HG02610 (cell line): ENCODE measurements around the gene DIDO1.

Source experiments
- ATAC-seq: cut with Tn5 transposase; IDR thresholded peaks from one replicate; pipeline ENCODE4 v1.9.1; 2021; ENCODE audit warnings: mild to moderate bottlenecking, moderate library complexity; ENCODE audit not compliant: unreplicated experiment

DIDO1 gene

DNA sequence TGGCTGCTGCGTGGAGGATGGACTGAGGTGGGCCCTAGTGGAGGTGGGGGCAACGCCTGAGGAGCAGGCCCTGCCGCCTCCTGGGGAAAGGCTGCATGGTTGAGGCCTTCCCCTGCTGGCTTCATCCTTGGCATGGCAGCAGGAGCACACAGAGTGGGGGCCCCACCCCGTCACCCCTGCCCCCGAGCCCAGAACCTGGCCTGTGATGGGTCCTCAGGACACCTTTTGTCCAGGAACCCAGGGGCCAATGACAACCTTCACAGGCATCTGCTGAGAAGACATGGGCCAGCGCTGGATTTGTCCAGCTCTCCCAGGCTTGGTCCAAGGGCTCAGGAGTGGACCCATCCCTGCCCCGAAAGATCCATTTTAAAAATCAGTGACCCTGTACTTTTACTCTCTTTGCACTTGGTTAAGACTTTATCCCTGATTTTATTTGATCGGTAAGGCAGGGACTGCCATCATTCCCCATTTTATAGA is 25.6 kb upstream of the DIDO1 start:
- no peak for ATAC-seq

DNA sequence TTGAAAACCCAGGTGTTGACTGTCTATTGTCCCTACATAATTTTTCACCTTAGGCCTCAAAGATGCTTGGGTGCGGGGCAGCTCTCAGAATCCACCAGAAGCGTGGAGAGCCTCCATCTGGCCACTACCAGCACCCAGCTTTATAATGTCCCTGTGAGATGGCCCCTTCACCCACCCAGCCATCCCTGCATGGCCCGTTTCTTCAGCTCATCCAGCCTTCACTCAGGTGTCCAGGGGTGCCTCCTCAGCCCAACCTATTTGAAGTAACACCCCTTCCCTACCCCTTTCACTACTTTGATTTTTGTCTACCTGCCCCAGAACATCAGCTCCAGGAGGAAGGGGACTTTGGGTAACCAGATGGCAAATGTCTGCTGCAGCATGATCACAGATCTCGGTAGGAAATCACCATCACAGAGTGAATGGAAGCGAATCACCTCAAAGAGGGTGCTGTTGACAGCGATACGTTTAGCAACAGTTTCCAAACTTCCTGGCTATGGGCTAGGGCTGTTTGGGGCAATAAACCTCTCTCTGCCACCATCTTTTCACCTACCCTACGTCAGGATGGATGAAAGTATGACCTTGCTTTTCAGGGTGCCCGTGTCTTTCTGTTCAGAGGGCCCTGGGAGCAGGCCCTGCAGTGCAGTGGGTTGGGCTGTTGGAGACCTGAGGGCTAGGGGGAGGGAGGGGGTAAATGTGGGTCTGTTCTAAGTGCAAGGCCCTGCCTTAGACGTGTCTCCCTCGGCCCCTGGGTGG is 25.0 kb upstream of the DIDO1 start:
- ATAC-seq, result no peak

DNA sequence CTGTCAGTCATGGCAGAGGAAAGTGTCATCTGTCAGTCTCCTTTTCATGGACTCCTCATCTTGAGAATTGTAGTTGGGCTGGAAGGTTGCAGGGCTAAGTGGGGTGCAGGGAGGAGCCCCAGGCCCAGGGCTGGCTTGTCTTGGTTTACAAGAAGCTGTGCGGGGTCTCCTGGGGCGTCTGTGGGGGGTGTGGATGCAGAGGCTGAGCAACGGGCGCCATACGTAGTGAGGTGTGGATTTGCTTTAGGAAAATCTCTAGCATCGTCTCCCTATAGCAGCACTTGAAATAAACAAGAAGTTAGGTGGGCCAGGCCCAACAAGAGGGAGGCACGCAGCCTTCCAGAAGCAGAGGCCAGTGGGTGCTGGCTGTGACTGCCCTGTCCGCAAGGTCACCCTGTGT is 24.4 kb upstream of the DIDO1 start:
- ATAC-seq, result no peak

DNA sequence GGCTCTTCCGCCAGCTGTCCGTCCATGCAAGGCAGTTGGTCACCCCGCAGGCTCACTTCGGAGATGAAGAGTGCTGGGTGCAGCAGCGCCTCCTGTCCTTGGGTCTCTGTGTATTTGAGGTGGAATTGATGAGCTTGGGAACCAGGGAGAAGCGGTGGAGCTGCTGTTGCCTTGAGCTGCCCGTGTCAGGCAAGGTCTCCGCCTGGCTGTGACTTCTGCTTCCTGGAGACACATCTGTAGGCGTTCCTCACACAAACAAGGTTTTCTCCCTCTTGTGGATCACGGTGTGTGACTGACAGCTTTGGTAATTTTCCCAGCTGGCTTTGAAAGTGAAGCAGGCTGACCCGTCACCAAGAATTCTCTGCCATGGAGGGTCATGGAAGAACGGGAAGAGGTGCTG is 23.7 kb upstream of the DIDO1 start:
- no peak for ATAC-seq

DNA sequence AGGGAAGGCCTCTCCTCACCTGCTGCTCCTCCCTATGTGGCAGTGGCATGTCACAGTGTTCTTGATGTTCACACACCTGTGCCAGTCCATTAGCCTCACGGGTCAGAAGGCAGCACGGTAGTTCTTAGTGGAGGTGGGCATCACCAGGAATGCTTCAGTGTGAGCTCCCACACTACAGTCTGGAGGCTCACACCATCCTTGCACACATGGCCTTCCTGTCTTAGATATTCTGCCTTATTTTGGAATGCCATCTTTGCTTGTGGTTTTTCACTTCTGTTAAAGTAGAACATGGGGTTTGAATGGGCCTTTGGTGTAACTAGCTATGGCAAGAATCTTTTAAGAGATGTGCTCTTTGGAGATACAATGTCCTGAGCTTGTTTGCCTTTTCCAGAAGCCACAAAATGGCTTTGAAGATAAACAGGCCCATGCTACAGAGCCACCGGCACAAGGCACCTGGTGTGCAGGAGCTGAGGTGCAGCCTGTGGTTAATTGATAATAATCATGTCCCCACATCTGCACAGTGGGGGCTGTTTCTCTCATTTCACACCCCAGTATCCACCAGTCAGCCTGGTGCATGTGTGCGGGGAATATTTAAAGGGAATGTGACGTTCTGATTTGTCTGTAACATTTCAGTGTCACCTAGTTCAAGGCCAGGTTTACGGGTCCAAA is 23.0 kb upstream of the DIDO1 start:
- no peak for ATAC-seq

DNA sequence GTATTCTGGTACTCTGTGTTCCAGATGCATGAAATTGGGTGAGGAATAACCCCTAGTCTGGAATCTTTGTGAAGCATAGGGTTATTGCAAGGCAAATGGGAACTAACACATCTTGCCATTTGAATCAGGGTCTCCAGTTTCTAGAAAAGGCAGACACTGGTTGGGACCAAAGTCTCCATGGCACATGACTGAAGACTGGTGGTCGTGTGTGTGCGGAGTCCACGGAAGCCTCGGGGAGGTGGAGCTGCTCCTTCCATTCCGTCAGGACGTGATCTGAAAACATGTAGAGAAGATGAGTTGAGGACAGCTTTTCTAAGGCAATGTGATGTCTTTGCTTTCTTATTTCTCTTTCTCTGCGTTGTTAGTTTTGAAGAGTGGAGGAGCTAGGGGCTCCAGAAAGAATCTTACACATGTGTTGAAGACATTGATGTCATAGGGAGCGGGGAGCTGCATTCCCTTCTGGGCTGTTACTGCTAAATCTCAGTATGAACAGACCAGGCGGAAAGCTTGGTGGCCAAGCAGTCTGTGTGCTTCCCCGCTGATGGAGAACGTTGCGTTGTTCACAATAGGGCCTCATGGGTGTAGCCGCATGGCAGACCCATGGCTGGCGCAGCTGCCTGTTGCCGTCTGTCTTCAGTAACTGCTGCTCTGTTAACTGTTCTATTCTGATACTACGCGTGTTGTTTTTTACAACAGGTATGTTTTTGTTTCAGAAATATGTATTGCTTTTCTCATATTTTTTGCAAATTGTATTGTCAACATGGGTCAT is 21.4 kb upstream of the DIDO1 start:
- ATAC-seq, result no peak

DNA sequence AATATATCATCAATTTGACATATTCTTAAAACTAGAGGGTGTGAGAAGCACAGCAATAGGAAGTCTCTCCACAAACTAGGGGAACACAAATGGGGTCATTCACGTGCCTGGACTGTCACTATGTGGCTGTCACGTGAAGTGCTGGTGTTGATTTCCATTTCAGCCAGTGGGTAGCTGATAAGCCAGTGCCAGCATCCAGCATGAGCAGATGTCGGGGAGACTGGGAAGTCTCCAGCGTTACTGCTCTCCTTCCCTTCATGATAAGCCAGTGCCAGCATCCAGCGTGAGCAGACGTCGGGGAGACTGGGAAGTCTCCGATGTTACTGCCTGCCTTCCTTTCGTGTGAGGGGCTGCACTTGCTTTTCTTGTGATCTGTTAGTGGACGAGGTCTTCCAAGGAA is 20.6 kb upstream of the DIDO1 start:
- ATAC-seq, result no peak

DNA sequence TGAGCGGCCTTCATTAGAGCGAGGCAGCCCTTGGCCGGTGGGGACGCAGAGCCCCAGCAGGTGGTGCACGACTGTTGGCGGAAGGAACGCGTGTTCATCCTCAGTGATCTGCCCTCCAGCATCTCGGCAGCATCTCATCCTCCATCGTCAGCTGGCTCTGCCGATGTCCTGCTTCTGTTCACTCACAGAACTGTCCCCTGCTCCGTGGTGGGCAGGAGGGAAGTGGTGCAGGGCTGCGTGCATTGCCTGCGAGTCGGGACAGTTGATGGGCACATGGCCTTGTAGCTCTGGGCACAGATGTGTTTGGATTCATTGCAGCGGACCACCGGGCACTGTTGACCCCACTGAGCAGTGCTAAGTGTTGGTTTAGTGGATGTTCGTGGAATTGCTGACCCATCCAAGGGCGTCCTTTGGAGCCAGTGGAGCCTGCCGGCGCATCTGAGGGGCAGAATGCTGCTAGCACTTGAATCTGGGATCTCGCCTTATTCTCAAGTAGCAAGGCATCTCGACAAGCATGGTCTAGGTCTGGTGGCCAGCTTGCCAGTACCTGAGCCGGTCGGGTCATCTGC is 19.6 kb upstream of the DIDO1 start:
- no peak for ATAC-seq

DNA sequence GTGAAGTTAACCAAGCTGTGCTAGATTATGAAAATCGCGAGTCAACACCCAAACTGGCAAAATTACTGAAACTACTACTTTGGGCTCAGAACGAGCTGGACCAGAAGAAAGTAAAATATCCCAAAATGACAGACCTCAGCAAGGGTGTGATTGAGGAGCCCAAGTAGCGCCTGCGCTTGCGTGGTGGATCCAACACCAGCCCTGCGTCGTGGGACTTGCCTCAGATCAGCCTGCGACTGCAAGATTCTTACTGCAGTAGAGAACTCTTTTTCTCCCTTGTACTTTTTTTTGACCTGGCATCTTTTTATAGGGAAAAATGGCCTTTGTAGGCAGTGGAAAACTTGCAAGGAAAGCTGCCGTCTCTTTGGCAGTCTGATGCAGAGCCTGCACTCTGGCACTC is 18.4 kb upstream of the DIDO1 start:
- no peak for ATAC-seq

DNA sequence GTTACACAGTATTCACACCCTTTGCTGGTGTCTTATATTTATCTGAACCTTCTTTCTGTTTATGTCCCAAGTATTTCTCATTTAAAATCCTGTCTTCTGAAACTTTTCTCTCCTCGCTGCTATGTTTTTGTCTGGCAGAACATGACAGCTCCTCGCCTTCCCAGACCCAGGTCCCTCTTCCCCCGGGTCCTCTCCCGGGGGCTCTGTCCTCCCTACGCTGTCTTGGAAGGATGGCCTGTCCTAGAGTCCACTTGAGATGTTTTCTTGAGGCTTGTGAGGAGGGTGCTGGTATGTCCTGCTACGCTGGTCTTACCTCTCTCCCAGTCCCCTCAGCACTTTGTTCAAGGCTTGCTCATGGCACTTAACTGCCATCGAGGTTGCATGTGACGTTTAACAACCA is 17.9 kb upstream of the DIDO1 start:
- no peak for ATAC-seq

DNA sequence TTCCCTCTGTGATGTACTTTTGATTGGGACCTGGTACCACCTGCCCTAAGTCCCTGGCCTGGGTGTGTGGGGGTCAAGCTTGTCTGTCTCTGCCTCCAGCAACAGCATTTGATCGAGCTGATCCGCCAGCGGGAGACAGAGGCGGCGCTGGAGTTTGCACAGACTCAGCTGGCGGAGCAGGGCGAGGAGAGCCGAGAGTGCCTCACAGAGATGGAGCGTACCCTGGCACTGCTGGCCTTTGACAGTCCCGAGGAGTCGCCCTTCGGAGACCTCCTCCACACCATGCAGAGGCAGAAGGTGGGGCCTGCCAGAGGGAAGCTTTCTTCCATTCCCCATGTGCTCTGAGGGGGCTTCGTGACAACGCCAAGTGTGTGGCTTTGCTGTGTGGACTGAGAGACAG is 17.1 kb upstream of the DIDO1 start:
- no peak for ATAC-seq

DNA sequence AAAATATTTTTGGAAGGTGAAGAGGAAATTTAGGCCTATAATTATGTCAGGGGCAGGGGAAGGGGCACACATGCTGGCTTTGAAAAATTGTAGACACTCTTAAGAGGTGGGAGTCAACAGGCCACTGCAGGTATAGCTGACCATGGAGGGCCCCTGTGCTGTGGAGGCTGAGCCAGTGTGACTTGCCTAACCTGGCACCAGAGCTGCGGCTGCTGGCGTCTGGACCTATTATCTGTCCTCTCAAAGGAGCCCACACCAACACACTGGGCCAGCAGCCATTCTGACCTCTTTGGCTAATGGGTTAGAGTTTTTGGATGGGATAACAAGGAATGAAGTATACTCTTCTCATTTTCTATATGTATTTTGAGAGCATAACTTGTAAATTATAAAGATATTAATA is 16.2 kb upstream of the DIDO1 start:
- ATAC-seq, result no peak

DNA sequence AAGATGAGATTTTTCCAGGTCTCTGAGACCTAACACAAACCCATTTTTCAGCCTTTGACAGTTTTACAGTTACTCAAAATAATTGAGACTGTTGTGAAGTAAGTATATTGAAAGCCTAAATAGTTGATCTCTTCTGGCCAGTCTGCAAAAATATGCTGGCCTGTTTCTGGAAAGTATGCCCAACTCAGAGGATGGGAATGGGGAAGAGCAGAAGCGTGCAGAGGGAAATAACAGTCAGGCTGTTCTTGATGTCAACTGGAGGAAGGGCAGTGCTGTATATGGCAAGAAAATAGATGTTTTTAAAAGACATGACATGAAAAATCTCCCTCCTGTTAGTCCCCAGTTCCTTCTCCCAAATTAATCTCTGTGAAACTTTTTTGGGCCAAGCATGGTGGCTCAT is 15.5 kb upstream of the DIDO1 start:
- ATAC-seq, result no peak

DNA sequence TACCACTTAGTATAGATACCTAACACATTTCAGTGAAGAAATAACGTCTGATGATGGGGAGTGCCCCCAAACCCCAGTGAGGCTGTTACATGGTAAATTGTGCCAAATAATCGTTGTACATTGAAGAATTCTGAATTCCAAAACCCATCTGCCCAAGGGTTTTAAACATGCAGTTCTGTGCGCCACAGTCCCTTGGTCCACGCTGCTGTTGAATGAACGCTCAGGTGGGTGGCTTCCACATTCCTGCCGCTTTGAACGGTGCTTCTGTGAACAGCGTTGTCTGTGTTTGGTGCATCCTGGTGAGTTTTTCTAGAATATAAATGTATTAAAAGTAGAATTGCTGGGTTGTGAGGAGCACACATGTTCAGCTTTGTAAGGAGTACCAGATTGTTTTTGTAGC is 14.6 kb upstream of the DIDO1 start:
- no peak for ATAC-seq

DNA sequence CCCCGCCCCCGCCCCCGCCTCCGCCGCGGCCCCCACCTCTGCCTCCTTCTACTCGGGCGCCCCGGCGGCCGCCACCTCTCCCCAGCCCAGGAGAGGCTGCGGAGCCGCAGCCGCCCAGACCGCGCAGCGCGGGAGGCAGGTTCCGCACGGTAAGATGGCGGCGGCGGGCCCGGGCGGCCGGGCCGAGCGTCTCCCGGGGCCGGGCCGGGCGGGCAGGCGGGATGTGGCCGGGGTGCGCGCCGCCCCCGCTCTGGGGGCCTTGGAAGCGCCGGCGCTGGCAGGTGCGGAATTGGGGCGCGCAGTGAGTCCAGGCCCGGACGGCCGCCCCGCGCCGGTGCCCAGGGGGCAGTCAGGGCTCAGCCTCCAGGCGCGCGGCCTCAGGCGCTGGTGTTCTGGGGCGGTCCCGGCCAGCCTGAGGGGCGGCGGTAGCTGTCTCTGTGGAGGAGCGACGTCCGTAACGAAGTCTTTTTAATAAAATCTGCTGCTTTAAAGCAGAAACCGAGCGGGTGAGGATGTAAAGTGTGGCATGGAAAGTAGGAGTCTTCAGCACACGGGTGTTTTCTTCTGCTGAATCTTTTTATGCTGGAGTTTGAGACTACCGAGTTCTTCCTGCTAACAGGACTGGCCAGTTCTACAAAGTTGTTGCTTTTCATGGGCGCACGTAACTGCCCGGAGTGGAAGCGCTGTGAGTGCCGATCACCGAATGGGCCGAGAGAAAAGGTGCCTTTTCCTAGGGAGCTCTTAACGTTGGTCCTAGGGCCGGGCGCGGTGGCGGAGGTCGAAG is 12.0 kb upstream of the DIDO1 start, which contains the start of gene GID8:
Gene GID8, plus strand, starts transcription at position 43 of the 784 bp plus-strand sequence. CDS start 3,356 bp downstream, outside the sequence.
- ATAC-seq, result peak; percentile 36

DNA sequence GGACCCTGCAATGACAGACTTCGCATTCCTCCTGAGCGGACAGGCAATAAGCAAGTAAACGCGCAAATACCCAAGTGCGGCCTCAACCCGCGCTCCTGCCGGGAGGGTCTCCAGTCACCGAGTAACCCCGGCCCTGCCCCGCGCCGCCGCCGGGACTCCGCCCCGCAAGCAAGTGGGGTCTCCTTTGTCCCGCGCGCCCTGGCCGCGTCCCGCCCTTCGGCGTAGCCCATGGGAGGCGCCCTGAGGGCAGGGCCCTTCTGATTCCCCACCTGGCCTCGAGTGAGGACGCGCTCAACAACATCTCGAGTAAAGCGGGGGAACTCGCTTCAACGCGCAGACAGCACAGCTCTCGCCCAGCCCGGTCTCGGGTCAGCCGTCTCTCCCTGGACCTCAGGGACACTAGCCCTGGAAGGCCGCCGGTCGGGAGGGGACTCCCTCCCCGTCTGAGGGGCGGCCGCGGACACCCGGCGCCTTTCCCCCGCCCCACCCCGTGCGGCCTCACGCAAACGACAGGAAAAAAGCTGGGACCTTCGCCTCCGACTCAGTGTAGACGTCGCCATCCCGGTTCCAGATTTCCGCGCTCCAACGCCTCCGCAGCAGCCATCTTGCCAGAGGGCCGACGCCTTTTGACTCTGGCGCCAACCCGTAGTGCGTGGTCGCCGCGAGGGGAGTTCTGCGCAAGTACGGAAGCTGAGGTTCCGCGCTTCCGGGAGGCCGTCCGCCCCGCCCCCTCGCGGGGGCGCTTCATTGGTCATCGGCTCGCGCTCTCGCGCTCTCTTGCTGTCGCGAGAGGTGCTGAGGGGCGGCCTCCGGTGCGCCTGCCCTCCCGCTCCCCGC is 11.2 kb upstream of the DIDO1 start:
- peak; percentile 81 for ATAC-seq

DNA sequence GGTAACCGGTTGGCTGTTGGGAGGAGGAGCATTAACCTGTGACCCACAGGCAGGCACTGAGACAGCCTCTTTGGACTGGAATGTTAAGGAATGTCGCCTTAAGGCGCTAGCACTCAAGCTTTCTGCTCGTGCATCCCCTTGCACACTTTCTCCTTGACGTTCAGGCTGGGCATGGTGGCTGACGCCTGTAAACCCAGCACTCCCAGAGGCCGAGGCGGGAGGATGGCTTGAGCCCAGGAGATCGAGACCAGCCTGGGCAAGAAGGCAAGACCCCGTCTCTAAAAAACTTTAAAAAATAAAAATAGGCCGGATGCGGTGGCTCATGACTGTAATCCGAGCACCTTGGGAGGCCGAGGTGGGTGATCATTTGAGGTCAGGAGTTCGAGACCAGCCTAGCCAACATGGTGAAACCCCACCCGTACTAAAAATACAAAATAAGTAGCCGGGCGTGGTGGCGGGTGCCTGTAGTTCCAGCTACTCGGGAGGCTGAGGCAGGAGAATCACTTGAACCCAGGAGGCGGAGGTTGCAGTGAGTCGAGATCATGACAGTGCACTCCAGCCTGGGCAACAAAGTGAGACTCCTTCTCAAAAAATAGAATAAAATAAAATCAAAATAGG is 9.8 kb upstream of the DIDO1 start:
- no peak for ATAC-seq

DNA sequence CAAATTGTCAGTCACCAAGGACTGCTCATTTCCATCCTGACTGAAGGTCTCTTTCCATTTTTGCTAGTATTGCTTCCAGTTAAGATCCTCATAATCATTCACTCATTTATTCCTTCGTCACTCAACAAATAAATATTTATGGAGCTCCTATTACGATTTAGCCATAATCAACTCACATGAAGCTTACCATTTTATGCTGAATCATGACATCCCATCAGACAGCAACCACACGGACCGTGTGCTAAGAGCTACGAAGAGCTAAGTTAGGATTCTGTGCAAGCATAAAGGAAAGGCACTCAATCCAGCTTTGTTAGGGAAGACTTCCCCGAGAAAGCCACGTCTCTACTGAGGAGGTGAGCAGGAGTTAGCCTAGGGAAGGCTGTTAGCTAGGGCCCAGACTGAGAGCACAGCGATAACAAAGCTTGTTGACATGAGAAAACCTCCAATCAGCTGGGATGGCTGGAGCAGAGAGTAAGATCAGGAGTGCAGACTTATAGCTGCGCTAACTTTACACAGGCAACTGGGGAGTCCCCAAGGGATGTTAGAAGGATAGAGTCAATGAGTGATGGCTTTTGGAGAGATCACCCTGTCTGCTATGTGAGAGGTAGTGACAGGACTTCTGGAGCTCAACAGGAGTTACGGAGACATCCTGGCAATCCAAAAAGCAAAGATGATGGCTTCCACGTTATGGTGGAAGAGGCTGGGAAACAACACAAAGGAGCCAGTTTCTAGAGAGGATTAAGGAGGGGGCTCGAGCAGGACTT is 9.1 kb upstream of the DIDO1 start:
- no peak for ATAC-seq

DNA sequence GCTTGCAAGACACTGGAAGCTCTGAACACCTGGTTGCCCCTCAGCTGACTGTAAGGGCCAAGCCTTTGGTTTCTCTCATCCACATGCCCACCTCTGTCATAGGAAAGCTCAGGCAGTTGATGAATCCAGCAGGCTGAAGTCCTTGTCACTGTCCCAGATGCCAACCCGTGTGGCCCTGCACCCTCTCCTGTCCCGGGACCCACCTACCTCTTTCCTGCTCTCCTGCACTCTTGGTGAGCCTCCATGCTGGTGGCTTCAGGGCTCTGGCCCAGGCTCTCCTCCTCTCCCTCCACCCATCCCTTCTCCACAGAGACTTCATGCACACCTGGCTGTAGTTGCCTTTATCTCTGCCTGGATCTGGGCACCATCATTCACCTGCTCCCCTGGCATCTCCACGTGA is 7.7 kb upstream of the DIDO1 start:
- ATAC-seq, result no peak
